Duodenal mucosa (tissue), 2 donors: ENCODE results near the gene NAA10.

ENCODE experiments used
- H3K27ac ChIP-seq: one replicate; pipeline ENCODE4 v1.7.0; 2013; ENCODE audit warnings: low read depth, low read length
- H3K27me3 ChIP-seq, 2 donors: one replicate each; pipeline ENCODE4 v1.7.0; 2013; ENCODE audit warnings: low read length in 2 of 2, control low read depth in 1 of 2; ENCODE audit not compliant: insufficient read depth in 2 of 2, control insufficient read depth in 1 of 2
- H3K36me3 ChIP-seq, 2 donors: one replicate each; pipeline ENCODE4 v1.7.0; 2013; ENCODE audit warnings: low read length in 2 of 2, control low read depth in 1 of 2; ENCODE audit not compliant: insufficient read depth in 2 of 2, control insufficient read depth in 1 of 2
- H3K4me1 ChIP-seq, 2 donors: one replicate each; pipeline ENCODE4 v1.7.0; 2013; ENCODE audit warnings: low read length in 2 of 2, control low read depth in 1 of 2; ENCODE audit not compliant: insufficient read depth in 2 of 2, control insufficient read depth in 1 of 2
- H3K4me3 ChIP-seq, 2 donors: one replicate each; pipeline ENCODE4 v1.7.0; 2013; ENCODE audit warnings: low read length in 2 of 2, low read depth in 1 of 2
- H3K9ac ChIP-seq, 2 donors: one replicate each; pipeline ENCODE4 v1.7.0; 2013; ENCODE audit warnings: low read length in 2 of 2, low read depth in 1 of 2
- H3K9me3 ChIP-seq, 2 donors: one replicate each; pipeline ENCODE4 v1.7.0; 2013; ENCODE audit warnings: low read length in 2 of 2, control low read depth in 1 of 2; ENCODE audit not compliant: control insufficient read depth in 1 of 2

NAA10 gene

GRCh38 chrX:153948847-153949805 is 14.3 kb upstream of the NAA10 start:
- Histone ChIP-seq H3K9me3 (no peaks in the 10 kb centered on the region), H3K4me1 (peaks cover 0 to 3% of the 10 kb centered on the region in 2 donors), H3K9ac (no peak overlapping the region), H3K27ac (peak overlapping the region; percentile 10), H3K4me3 (no peak overlapping the region), H3K27me3 (no peaks in the 10 kb centered on the region), H3K36me3 (peaks cover 8 to 41% of the 10 kb centered on the region in 2 donors)

- Histone ChIP-seq H3K27me3 (no peaks in the 10 kb centered on the region), H3K4me3 (no peak overlapping the region), H3K27ac (no peak overlapping the region), H3K9ac (no peak overlapping the region), H3K36me3 (peaks cover 8 to 34% of the 10 kb centered on the region in 2 donors), H3K9me3 (no peaks in the 10 kb centered on the region), H3K4me1 (peaks cover 0 to 11% of the 10 kb centered on the region in 2 donors)
These were observed 13.2 kb upstream of the NAA10 start for GRCh38 chrX:153948002-153948466.

- Histone ChIP-seq H3K9ac (no peak overlapping the region), H3K36me3 (peaks cover 8 to 26% of the 10 kb centered on the region in 2 donors), H3K9me3 (no peaks in the 10 kb centered on the region), H3K27me3 (no peaks in the 10 kb centered on the region), H3K4me1 (peaks cover 0 to 11% of the 10 kb centered on the region in 2 donors), H3K27ac (no peak overlapping the region), H3K4me3 (no peak overlapping the region)
These were observed 12.4 kb upstream of the NAA10 start for GRCh38 chrX:153947009-153947769.

- Histone ChIP-seq H3K36me3 (peaks cover 6 to 18% of the 10 kb centered on the region in 2 donors), H3K9me3 (no peaks in the 10 kb centered on the region), H3K4me1 (peaks cover 0 to 11% of the 10 kb centered on the region in 2 donors), H3K27me3 (no peaks in the 10 kb centered on the region), H3K9ac (no peak overlapping the region), H3K27ac (no peak overlapping the region), H3K4me3 (no peak overlapping the region)
These were observed 11.4 kb upstream of the NAA10 start for GRCh38 chrX:153945956-153946943.

- H3K27me3 ChIP-seq, result no peaks in the 10 kb centered on the region
- H3K9me3 ChIP-seq, result no peaks in the 10 kb centered on the region
- H3K9ac ChIP-seq, result no peak overlapping the region
- H3K4me1 ChIP-seq, result peaks cover 0 to 11% of the 10 kb centered on the region in 2 donors
- peaks cover 0 to 4% of the 10 kb centered on the region in 2 donors for H3K36me3 ChIP-seq
- no peak overlapping the region for H3K27ac ChIP-seq
- H3K4me3 ChIP-seq, result no peak overlapping the region
These were observed 9.9 kb upstream of the NAA10 start for GRCh38 chrX:153944800-153945150.

- no peaks in the 10 kb centered on the region for H3K36me3 ChIP-seq
- no peak within 1 kb of the TSS for H3K9ac ChIP-seq
- H3K27me3 ChIP-seq, result no peaks in the 10 kb centered on the region
- H3K4me3 ChIP-seq, result peak within 1 kb of the TSS; percentile 50 to 51
- H3K27ac ChIP-seq, result peak within 1 kb of the TSS; percentile 50
- peaks cover 0 to 11% of the 10 kb centered on the region in 2 donors for H3K4me1 ChIP-seq
- H3K9me3 ChIP-seq, result no peaks in the 10 kb centered on the region
These were observed 9.4 kb upstream of the NAA10 start, which contains the start of gene RENBP for GRCh38 chrX:153944140-153944799. TSS of gene RENBP (minus strand) at chrX:153944643. CDS start at chrX:153944610, 33 bp downstream.

GRCh38 chrX:153941336-153942252 is 6.8 kb upstream of the NAA10 start:
- H3K9ac ChIP-seq, result no peak overlapping the region
- no peaks in the 10 kb centered on the region for H3K27me3 ChIP-seq
- H3K36me3 ChIP-seq, result no peaks in the 10 kb centered on the region
- no peak overlapping the region for H3K27ac ChIP-seq
- H3K9me3 ChIP-seq, result no peaks in the 10 kb centered on the region
- no peak overlapping the region for H3K4me3 ChIP-seq
- H3K4me1 ChIP-seq, result peaks cover 0 to 11% of the 10 kb centered on the region in 2 donors

- Histone ChIP-seq H3K4me3 (no peak overlapping the region), H3K9me3 (no peaks in the 10 kb centered on the region), H3K9ac (no peak overlapping the region), H3K36me3 (no peaks in the 10 kb centered on the region), H3K27me3 (no peaks in the 10 kb centered on the region), H3K27ac (no peak overlapping the region), H3K4me1 (peaks cover 0 to 15% of the 10 kb centered on the region in 2 donors)
These were observed 4.7 kb upstream of the NAA10 start for GRCh38 chrX:153939573-153939972.
